WTC11 (cell line): ENCODE measurements around the gene EFHC2. TPM values are rescaled to one million over a fixed set of nuclear protein-coding genes. Genes with fewer than 3 reads are reported as not detected.

Source experiments
- ATAC-seq: fragments of 200-7000 bp; cut with Tn5 transposase; 2 replicates; pipeline ENCODE4 v1.10.0; 2021; ENCODE audit warnings: mild to moderate bottlenecking, moderate library complexity
- CTCF ChIA-PET: fragments of 300-600 bp; sonication (Branson Sonifier 250); formaldehyde crosslinking; loops from one replicate; lab custom pipeline; 2021; ENCODE audit warnings: antibody characterized with exemption; lab: Charles Lee
- POLR2A ChIA-PET: fragments of 350-600 bp; sonication (Branson Sonifier 250); formaldehyde crosslinking; loops from one replicate; lab custom pipeline; 2021; ENCODE audit warnings: antibody characterized with exemption; lab: Charles Lee
- DNase-seq: peaks from one replicate; pipeline ENCODE4 v3.0.0; 2021; ENCODE audit warnings: low spot score
- H3K27ac Mint-ChIP-seq: 2 replicates; pipeline ENCODE4 v1.8.0; 2021; ENCODE audit warnings: mixed read lengths
- H3K27me3 Mint-ChIP-seq: 2 replicates; pipeline ENCODE4 v1.8.0; 2021; ENCODE audit warnings: low read depth, mild to moderate bottlenecking, moderate library complexity, mixed read lengths
- H3K36me3 Mint-ChIP-seq: 2 replicates; pipeline ENCODE4 v1.8.0; 2021; ENCODE audit warnings: mixed read lengths
- H3K4me1 Mint-ChIP-seq: 2 replicates; pipeline ENCODE4 v1.8.0; 2022; ENCODE audit warnings: mixed read lengths
- H3K4me3 Mint-ChIP-seq: 2 replicates; pipeline ENCODE4 v1.8.0; 2021; ENCODE audit warnings: mild to moderate bottlenecking, moderate library complexity, mixed read lengths
- H3K9me3 Mint-ChIP-seq: 2 replicates; pipeline ENCODE4 v1.8.0; 2021; ENCODE audit warnings: mixed read lengths
- ATF1 ChIP-seq: sonication (generic); formaldehyde crosslinking; IDR thresholded peaks from 2 replicates; pipeline ENCODE4 v1.8.1; 2023; ENCODE audit warnings: mild to moderate bottlenecking, moderate library complexity, missing genetic modification reagents
- CBFB ChIP-seq: sonication (generic); formaldehyde crosslinking; IDR thresholded peaks from 2 replicates; pipeline ENCODE4 v1.8.1; 2022; ENCODE audit warnings: mild to moderate bottlenecking, low read depth, missing genetic modification reagents
- GRHL2 ChIP-seq: fragments of 250-450 bp; sonication (Bioruptor Pico); IDR thresholded peaks from 2 replicates; pipeline ENCODE4 v1.8.0; 2022; ENCODE audit warnings: mild to moderate bottlenecking, moderate library complexity; ENCODE audit not compliant: insufficient replicate concordance, severe bottlenecking
- GTF2I ChIP-seq: fragments of 250-450 bp; sonication (Bioruptor Pico); conservative IDR thresholded peaks from 2 replicates; pipeline ENCODE4 v1.4.0; 2021; ENCODE audit warnings: mild to moderate bottlenecking
- HMGA2 ChIP-seq: fragments of 250-450 bp; sonication (Bioruptor Pico); IDR thresholded peaks from 2 replicates; pipeline ENCODE4 v1.4.0; 2021; ENCODE audit warnings: mild to moderate bottlenecking, moderate library complexity
- JAZF1 ChIP-seq: fragments of 250-450 bp; sonication (Bioruptor Pico); IDR thresholded peaks from 2 replicates; pipeline ENCODE4 v1.9.0; 2021; ENCODE audit warnings: moderate library complexity, mild to moderate bottlenecking, inconsistent platforms
- JUN ChIP-seq: sonication (generic); formaldehyde crosslinking; IDR thresholded peaks from 2 replicates; pipeline ENCODE4 v1.8.0; 2023; ENCODE audit warnings: mild to moderate bottlenecking, missing genetic modification reagents
- MXD4 ChIP-seq: fragments of 250-450 bp; sonication (Bioruptor Pico); IDR thresholded peaks from 2 replicates; pipeline ENCODE4 v1.8.0; 2021; ENCODE audit warnings: mild to moderate bottlenecking, moderate library complexity, borderline replicate concordance
- RELA ChIP-seq: sonication (generic); formaldehyde crosslinking; IDR thresholded peaks from 2 replicates; pipeline ENCODE4 v1.8.1; 2022; ENCODE audit warnings: missing genetic modification reagents, mild to moderate bottlenecking, borderline replicate concordance
- RORB ChIP-seq: fragments of 250-450 bp; sonication (Bioruptor Pico); IDR thresholded peaks from 2 replicates; pipeline ENCODE4 v1.9.0; 2021; ENCODE audit warnings: mild to moderate bottlenecking
- ZBTB21 ChIP-seq: sonication (generic); formaldehyde crosslinking; IDR thresholded peaks from 2 replicates; pipeline ENCODE4 v1.8.1; 2023; ENCODE audit warnings: mild to moderate bottlenecking, missing genetic modification reagents, borderline replicate concordance
- ZNF138 ChIP-seq: sonication (generic); formaldehyde crosslinking; conservative IDR thresholded peaks from 2 replicates; pipeline ENCODE4 v1.8.1; 2022; ENCODE audit warnings: mild to moderate bottlenecking, moderate library complexity, missing genetic modification reagents
- ZNF219 ChIP-seq: sonication (generic); formaldehyde crosslinking; IDR thresholded peaks from 2 replicates; pipeline ENCODE4 v1.8.0; 2023; ENCODE audit warnings: missing genetic modification reagents, mild to moderate bottlenecking, borderline replicate concordance
- ZNF263 ChIP-seq: sonication (generic); formaldehyde crosslinking; IDR thresholded peaks from 2 replicates; pipeline ENCODE4 v1.8.1; 2022; ENCODE audit warnings: low read depth, mild to moderate bottlenecking, moderate library complexity, missing genetic modification reagents
- ZNF671 ChIP-seq: fragments of 250-450 bp; sonication (Bioruptor Pico); IDR thresholded peaks from 2 replicates; pipeline ENCODE4 v1.8.0; 2021; ENCODE audit warnings: mild to moderate bottlenecking
- total RNA-seq: library from RNA; stranded (reverse); gene quantifications from 3 replicates; pipeline ENCODE4 v1.2.3, GENCODE V29; 2021
- TF ChIP-seq, protein P1 (sequence below): sonication (generic); formaldehyde crosslinking; IDR thresholded peaks from 2 replicates; pipeline ENCODE4 v1.8.1; 2023; ENCODE audit warnings: mild to moderate bottlenecking, missing genetic modification reagents
- TF ChIP-seq, protein P2 (sequence below): sonication (generic); formaldehyde crosslinking; IDR thresholded peaks from 2 replicates; pipeline ENCODE4 v1.8.1; 2022; ENCODE audit warnings: missing genetic modification reagents, borderline replicate concordance
- TF ChIP-seq, protein P3 (sequence below): fragments of 250-450 bp; sonication (Bioruptor Pico); conservative IDR thresholded peaks from 2 replicates; pipeline ENCODE4 v1.9.0; 2021; ENCODE audit warnings: mild to moderate bottlenecking
- TF ChIP-seq, protein P4 (sequence below): sonication (generic); formaldehyde crosslinking; IDR thresholded peaks from 2 replicates; pipeline ENCODE4 v1.8.1; 2023; ENCODE audit warnings: mild to moderate bottlenecking, missing genetic modification reagents, moderate library complexity
- TF ChIP-seq, protein P5 (sequence below): sonication (generic); formaldehyde crosslinking; conservative IDR thresholded peaks from 2 replicates; pipeline ENCODE4 v1.8.1; 2022; ENCODE audit warnings: mild to moderate bottlenecking, missing genetic modification reagents
- TF ChIP-seq, protein P6 (sequence below): fragments of 250-450 bp; sonication (Bioruptor Pico); IDR thresholded peaks from 2 replicates; pipeline ENCODE4 v1.9.0; 2021; ENCODE audit warnings: mild to moderate bottlenecking
- TF ChIP-seq, protein P7 (sequence below): sonication (generic); formaldehyde crosslinking; IDR thresholded peaks from 2 replicates; pipeline ENCODE4 v1.8.1; 2022; ENCODE audit warnings: mild to moderate bottlenecking, missing genetic modification reagents, moderate library complexity, borderline replicate concordance
- TF ChIP-seq, protein P8 (sequence below): sonication (generic); formaldehyde crosslinking; IDR thresholded peaks from 2 replicates; pipeline ENCODE4 v1.8.0; 2022; ENCODE audit warnings: mild to moderate bottlenecking, missing genetic modification reagents

Gene EFHC2
- total RNA-seq, 1 experiment from 2014 or later, result 2.1 TPM

DNA sequence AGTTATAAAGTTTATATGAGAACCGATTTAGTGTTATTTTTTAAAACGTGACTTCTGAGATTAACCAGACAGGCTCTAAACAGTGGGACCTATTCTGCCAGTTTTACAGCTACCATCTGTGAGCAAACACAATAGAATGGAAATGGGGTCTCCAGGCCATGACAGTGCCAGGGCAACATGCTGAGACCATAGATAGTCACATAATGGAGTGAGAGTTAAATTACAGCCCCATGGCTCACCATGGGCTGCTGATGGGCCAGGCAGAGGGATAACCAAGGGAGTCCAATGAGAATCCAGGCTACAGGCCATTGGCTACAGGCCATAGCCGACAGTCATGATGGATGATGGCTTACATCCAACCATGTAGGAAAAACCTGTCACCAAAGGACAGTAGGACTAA is 186.7 kb downstream of the EFHC2 start:
- H3K4me1 Mint-ChIP-seq, result peaks cover 13% of the 10 kb centered on the region
- TF ChIP-seq ATF1 (CRISPR knock-in tag), result no peak
- TF ChIP-seq CBFB (CRISPR knock-in tag), result no peak
- no peak for TF ChIP-seq RELA (CRISPR knock-in tag)
- TF ChIP-seq GRHL2, result no peak
- TF ChIP-seq GTF2I (CRISPR knock-in tag), result no peak
- TF ChIP-seq ZNF219 (CRISPR knock-in tag), result no peak
- POLR2A ChIA-PET, result no interaction called here
- H3K4me3 Mint-ChIP-seq, result no peak overlapping the region
- DNase-seq (no peak), ATAC-seq (no peak)
- no peaks in the 10 kb centered on the region for H3K9me3 Mint-ChIP-seq
- no peak overlapping the region for H3K27ac Mint-ChIP-seq
- CTCF ChIA-PET, result no interaction called here
- no peaks in the 10 kb centered on the region; the same call in 1 of the 2 replicates for H3K27me3 Mint-ChIP-seq
- no peaks in the 10 kb centered on the region; the same call in 1 of the 2 replicates for H3K36me3 Mint-ChIP-seq

DNA sequence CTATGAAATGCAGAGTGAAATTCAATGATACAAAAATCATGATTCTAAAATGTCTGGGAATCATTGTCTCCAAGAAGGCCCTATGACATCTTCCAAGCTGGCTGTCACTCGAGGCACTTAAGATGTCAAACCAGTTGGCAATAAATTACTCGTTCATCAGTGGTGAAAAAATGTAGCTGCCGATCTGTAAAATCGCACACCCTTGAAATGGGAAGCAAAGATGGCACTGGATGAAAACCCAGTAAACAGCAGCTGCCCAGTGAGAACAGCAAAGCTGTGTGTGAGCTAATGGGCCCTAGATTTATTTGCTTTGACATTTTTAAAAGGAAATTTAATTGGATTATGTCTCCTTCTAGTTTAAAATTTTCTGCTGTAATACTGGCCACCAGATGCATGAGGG is 188.3 kb downstream of the EFHC2 start:
- POLR2A ChIA-PET, result no interaction called here
- ATAC-seq (no peak), DNase-seq (no peak)
- H3K9me3 Mint-ChIP-seq, result no peaks in the 10 kb centered on the region
- H3K27ac Mint-ChIP-seq, result no peak overlapping the region
- TF ChIP-seq, protein P1, sequence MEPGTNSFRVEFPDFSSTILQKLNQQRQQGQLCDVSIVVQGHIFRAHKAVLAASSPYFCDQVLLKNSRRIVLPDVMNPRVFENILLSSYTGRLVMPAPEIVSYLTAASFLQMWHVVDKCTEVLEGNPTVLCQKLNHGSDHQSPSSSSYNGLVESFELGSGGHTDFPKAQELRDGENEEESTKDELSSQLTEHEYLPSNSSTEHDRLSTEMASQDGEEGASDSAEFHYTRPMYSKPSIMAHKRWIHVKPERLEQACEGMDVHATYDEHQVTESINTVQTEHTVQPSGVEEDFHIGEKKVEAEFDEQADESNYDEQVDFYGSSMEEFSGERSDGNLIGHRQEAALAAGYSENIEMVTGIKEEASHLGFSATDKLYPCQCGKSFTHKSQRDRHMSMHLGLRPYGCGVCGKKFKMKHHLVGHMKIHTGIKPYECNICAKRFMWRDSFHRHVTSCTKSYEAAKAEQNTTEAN (CRISPR knock-in tag), result no peak
- TF ChIP-seq RORB, result no peak
- TF ChIP-seq, protein P2, sequence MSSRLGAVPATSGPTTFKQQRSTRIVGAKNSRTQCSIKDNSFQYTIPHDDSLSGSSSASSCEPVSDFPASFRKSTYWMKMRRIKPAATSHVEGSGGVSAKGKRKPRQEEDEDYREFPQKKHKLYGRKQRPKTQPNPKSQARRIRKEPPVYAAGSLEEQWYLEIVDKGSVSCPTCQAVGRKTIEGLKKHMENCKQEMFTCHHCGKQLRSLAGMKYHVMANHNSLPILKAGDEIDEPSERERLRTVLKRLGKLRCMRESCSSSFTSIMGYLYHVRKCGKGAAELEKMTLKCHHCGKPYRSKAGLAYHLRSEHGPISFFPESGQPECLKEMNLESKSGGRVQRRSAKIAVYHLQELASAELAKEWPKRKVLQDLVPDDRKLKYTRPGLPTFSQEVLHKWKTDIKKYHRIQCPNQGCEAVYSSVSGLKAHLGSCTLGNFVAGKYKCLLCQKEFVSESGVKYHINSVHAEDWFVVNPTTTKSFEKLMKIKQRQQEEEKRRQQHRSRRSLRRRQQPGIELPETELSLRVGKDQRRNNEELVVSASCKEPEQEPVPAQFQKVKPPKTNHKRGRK (CRISPR knock-in tag), result no peak
- TF ChIP-seq ZNF138 (CRISPR knock-in tag), result no peak
- TF ChIP-seq ZNF263 (CRISPR knock-in tag), result no peak
- TF ChIP-seq, protein P3, sequence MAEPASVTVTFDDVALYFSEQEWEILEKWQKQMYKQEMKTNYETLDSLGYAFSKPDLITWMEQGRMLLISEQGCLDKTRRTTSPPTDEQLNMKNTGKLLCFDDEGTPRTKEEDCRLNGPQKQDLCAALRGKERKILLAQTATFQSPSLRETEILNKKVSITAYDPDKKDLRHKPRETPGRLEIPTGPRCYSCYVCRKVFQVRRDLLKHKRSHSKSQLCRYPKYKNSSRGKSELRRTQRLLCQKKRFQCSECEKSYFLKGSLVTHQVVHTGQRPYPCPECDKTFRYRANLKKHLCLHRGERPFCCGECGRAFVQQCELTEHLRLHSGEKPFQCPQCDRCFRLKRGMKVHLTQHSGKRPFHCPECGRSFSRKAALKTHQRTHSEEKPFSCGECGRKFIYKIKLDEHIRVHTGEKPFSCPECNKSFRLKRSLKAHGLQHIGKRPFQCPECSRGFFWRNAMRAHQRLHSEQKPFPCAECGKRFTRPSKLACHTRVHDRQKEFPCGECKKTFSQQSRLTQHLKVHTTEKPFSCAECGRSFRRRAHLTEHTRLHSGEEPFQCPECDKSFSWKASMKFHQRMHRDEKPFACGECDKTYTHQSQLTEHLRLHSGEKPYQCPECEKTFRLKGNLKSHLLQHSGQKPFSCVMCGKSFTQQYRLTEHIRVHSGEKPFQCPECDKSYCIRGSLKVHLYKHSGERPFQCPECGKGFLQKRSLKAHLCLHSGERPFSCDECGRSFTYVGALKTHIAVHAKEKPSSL (CRISPR knock-in tag), result no peak
- no peak for TF ChIP-seq JUN (CRISPR knock-in tag)
- no peak for TF ChIP-seq ZNF671 (CRISPR knock-in tag)
- no peak for TF ChIP-seq JAZF1 (CRISPR knock-in tag)
- TF ChIP-seq GTF2I (CRISPR knock-in tag), result no peak
- TF ChIP-seq, protein P4, sequence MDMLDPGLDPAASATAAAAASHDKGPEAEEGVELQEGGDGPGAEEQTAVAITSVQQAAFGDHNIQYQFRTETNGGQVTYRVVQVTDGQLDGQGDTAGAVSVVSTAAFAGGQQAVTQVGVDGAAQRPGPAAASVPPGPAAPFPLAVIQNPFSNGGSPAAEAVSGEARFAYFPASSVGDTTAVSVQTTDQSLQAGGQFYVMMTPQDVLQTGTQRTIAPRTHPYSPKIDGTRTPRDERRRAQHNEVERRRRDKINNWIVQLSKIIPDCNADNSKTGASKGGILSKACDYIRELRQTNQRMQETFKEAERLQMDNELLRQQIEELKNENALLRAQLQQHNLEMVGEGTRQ (CRISPR knock-in tag), result no peak
- TF ChIP-seq, protein P5, sequence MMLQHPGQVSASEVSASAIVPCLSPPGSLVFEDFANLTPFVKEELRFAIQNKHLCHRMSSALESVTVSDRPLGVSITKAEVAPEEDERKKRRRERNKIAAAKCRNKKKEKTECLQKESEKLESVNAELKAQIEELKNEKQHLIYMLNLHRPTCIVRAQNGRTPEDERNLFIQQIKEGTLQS, result no peak
- H3K36me3 Mint-ChIP-seq, result no peaks in the 10 kb centered on the region; the same call in 1 of the 2 replicates
- H3K4me1 Mint-ChIP-seq, result peaks cover 13% of the 10 kb centered on the region
- CTCF ChIA-PET, result no interaction called here
- no peak overlapping the region for H3K4me3 Mint-ChIP-seq
- no peaks in the 10 kb centered on the region; the same call in 1 of the 2 replicates for H3K27me3 Mint-ChIP-seq

DNA sequence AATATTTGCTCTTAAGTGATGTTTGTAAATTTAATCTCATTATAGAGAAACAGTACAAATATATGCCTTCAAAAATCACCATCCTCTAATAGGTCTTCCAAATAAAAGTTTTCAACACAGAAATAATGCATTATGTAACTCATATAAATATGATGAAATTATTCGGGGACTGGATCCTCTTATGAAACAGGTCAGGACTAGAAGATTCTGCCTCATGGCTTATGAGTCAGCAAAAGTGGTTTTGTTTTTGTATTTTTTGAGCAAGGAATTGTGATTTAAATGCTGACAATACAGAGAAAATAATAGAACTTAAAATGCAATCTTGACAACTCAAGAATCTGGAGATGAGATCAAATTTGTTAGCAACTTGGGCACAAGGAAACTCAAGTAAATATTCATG is 190.6 kb downstream of the EFHC2 start:
- DNase-seq (no peak), ATAC-seq (no peak)
- Mint-ChIP-seq H3K4me1 (peaks cover 13% of the 10 kb centered on the region), H3K4me3 (no peak overlapping the region), H3K27me3 (no peaks in the 10 kb centered on the region; the same call in 1 of the 2 replicates), H3K27ac (no peak overlapping the region), H3K36me3 (no peaks in the 10 kb centered on the region), H3K9me3 (no peaks in the 10 kb centered on the region)
- ChIA-PET CTCF (no interaction called here), POLR2A (no interaction called here)
- TF ChIP-seq, protein P6, sequence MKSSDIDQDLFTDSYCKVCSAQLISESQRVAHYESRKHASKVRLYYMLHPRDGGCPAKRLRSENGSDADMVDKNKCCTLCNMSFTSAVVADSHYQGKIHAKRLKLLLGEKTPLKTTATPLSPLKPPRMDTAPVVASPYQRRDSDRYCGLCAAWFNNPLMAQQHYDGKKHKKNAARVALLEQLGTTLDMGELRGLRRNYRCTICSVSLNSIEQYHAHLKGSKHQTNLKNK (CRISPR knock-in tag), result no peak
- TF ChIP-seq ZBTB21 (CRISPR knock-in tag) (no peak), HMGA2 (CRISPR knock-in tag) (no peak), MXD4 (no peak)
- TF ChIP-seq, protein P7, sequence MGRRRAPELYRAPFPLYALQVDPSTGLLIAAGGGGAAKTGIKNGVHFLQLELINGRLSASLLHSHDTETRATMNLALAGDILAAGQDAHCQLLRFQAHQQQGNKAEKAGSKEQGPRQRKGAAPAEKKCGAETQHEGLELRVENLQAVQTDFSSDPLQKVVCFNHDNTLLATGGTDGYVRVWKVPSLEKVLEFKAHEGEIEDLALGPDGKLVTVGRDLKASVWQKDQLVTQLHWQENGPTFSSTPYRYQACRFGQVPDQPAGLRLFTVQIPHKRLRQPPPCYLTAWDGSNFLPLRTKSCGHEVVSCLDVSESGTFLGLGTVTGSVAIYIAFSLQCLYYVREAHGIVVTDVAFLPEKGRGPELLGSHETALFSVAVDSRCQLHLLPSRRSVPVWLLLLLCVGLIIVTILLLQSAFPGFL (CRISPR knock-in tag), result no peak
- TF ChIP-seq, protein P1 (CRISPR knock-in tag), result no peak
- TF ChIP-seq, protein P8, sequence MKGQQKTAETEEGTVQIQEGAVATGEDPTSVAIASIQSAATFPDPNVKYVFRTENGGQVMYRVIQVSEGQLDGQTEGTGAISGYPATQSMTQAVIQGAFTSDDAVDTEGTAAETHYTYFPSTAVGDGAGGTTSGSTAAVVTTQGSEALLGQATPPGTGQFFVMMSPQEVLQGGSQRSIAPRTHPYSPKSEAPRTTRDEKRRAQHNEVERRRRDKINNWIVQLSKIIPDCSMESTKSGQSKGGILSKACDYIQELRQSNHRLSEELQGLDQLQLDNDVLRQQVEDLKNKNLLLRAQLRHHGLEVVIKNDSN (CRISPR knock-in tag), result no peak
